Stimulated activated CD4-positive, alpha-beta T cell treated with anti-CD3 and anti-CD28 coated beads, Interleukin-15, amount 100 ng/mL, for 1 hour (primary cell): ENCODE data around the gene TMEM31.
"Not testable (repeated sequence)": the region's sequence is repeated elsewhere in the genome, so short reads cannot be mapped to it uniquely, and the experiment has no call there.

Experiments used
- DNase-seq, 2 donors: peaks; one replicate each; pipeline ENCODE4 v3.0.0-alpha.2; 2020; ENCODE audit warnings: low read depth in 1 of 2, low spot score in 1 of 2

TMEM31 gene

GRCh38 chrX:103722505-103722904 lies 11.8 kb downstream of the TMEM31 start:
- no peak for DNase-seq

GRCh38 chrX:103726477-103726876 lies 15.8 kb downstream of the TMEM31 start:
- DNase-seq: no peak

- DNase-seq: no peak
Measured at GRCh38 chrX:103727115-103727514, 16.4 kb downstream of the TMEM31 start.

- DNase-seq: no peak
Measured at GRCh38 chrX:103729015-103729414, 18.3 kb downstream of the TMEM31 start.

GRCh38 chrX:103730147-103730795 lies 19.6 kb downstream of the TMEM31 start:
- no peak for DNase-seq

- no peak for DNase-seq
Measured at GRCh38 chrX:103730796-103731493, 20.2 kb downstream of the TMEM31 start.

GRCh38 chrX:103733017-103733416 lies 22.3 kb downstream of the TMEM31 start:
- no peak for DNase-seq

GRCh38 chrX:103734125-103734760 lies 23.5 kb downstream of the TMEM31 start:
- DNase-seq: no peak

GRCh38 chrX:103737696-103738095 lies 27.0 kb downstream of the TMEM31 start:
- DNase-seq: no peak

GRCh38 chrX:103739421-103739820 lies 28.7 kb downstream of the TMEM31 start:
- DNase-seq: no peak

GRCh38 chrX:103741879-103742278 lies 31.2 kb downstream of the TMEM31 start:
- no peak for DNase-seq

- DNase-seq: no peak
Measured at GRCh38 chrX:103742339-103742738, 31.6 kb downstream of the TMEM31 start.

GRCh38 chrX:103747163-103747562 lies 36.5 kb downstream of the TMEM31 start:
- no peak for DNase-seq

- no peak for DNase-seq
Measured at GRCh38 chrX:103754401-103754800, 43.7 kb downstream of the TMEM31 start.

GRCh38 chrX:103756736-103757135 lies 46.0 kb downstream of the TMEM31 start:
- no peak for DNase-seq

GRCh38 chrX:103758555-103758954 lies 47.8 kb downstream of the TMEM31 start:
- DNase-seq: no peak

GRCh38 chrX:103763541-103763940 lies 52.8 kb downstream of the TMEM31 start:
- not testable (repeated sequence) for DNase-seq
